Hepatocyte (in vitro differentiated cells): Measurements from ENCODE around the gene TOX4. TPM values are rescaled to one million over a fixed set of nuclear protein-coding genes. Genes with fewer than 3 reads are reported as not detected.
"Not testable (repeated sequence)": the region's sequence is repeated elsewhere in the genome, so short reads cannot be mapped to it uniquely, and the experiment has no call there.

Experiments used
- DNase-seq: peaks from one replicate; pipeline ENCODE4 v3.0.0-alpha.2; 2016; ENCODE audit warnings: low spot score
- H2AFZ ChIP-seq: fragments of 200-600 bp; sonication (generic); 2 replicates; pipeline ENCODE4 v1.6.0; 2016; ENCODE audit warnings: antibody characterized with exemption, mild to moderate bottlenecking
- H3K27ac ChIP-seq: fragments of 200-600 bp; sonication (generic); 2 replicates; pipeline ENCODE4 v1.5.1; 2016; ENCODE audit warnings: mild to moderate bottlenecking
- H3K27me3 ChIP-seq: fragments of 200-600 bp; sonication (generic); 2 replicates; pipeline ENCODE4 v1.6.1; 2016
- H3K36me3 ChIP-seq: fragments of 200-600 bp; sonication (generic); replicated peaks from 2 replicates; pipeline ENCODE4 v1.5.1; 2016; ENCODE audit warnings: low read depth; ENCODE audit not compliant: insufficient read depth
- H3K4me1 ChIP-seq: fragments of 200-600 bp; sonication (generic); 2 replicates; pipeline ENCODE4 v1.5.1; 2016; ENCODE audit warnings: mild to moderate bottlenecking, moderate library complexity; ENCODE audit not compliant: insufficient read depth
- H3K4me2 ChIP-seq: fragments of 200-600 bp; sonication (generic); 2 replicates; pipeline ENCODE4 v1.6.0; 2016
- H3K4me3 ChIP-seq: fragments of 200-600 bp; sonication (generic); 2 replicates; pipeline ENCODE4 v1.5.1; 2016; ENCODE audit warnings: mild to moderate bottlenecking
- H3K79me2 ChIP-seq: fragments of 200-600 bp; sonication (generic); 2 replicates; pipeline ENCODE4 v1.6.0; 2017; ENCODE audit warnings: mild to moderate bottlenecking
- H3K9me2 ChIP-seq: fragments of 200-600 bp; sonication (generic); replicated peaks from 2 replicates; pipeline ENCODE4 v1.6.0; 2017; ENCODE audit warnings: mild to moderate bottlenecking; ENCODE audit not compliant: insufficient read depth
- H3K9me3 ChIP-seq: fragments of 200-600 bp; sonication (generic); 2 replicates; pipeline ENCODE4 v1.5.1; 2016; ENCODE audit warnings: low read depth, mild to moderate bottlenecking
- H4K20me1 ChIP-seq: fragments of 200-600 bp; sonication (generic); 2 replicates; pipeline ENCODE4 v1.6.0; 2016; ENCODE audit warnings: mild to moderate bottlenecking; ENCODE audit not compliant: insufficient read depth, poor library complexity, severe bottlenecking
- CTCF ChIP-seq: fragments of 200-600 bp; sonication (generic); IDR thresholded peaks from 2 replicates; pipeline ENCODE4 v1.5.1; 2016; ENCODE audit warnings: antibody characterized with exemption, mild to moderate bottlenecking; ENCODE audit not compliant: poor library complexity
- EZH2 ChIP-seq: fragments of 200-600 bp; sonication (generic); IDR thresholded peaks from 2 replicates; pipeline ENCODE4 v1.6.1; 2016; ENCODE audit warnings: antibody characterized with exemption, mild to moderate bottlenecking, borderline replicate concordance
- EZH2phosphoT487 ChIP-seq: fragments of 200-600 bp; sonication (generic); IDR thresholded peaks from one replicate; pipeline ENCODE4 v1.6.1; 2018; ENCODE audit warnings: antibody characterized with exemption, mild to moderate bottlenecking, low read depth, moderate library complexity; ENCODE audit not compliant: unreplicated experiment, severe bottlenecking
- WGBS: methylation state at CpG from one replicate; pipeline ENCODE4 v1.1.6; 2016; ENCODE audit warnings: low lambda C conversion rate; ENCODE audit errors: missing lambda C conversion rate; 5-methylcytosine and 5-hydroxymethylcytosine counted together
- polyA plus RNA-seq: library from polyadenylated mRNA; unstranded; fragments of >200 nt; fragmentation: Nextera tagmentation; extraction: Ambion mirVana; gene quantifications from 2 replicates; pipeline ENCODE4 v1.2.1, GENCODE V29; 2016
- total RNA-seq: library from RNA; depleted of rRNA; stranded (reverse); fragments of >200 nt; gene quantifications from 2 replicates; pipeline ENCODE4 v1.2.3, GENCODE V29; 2014

TOX4 gene
- total and polyA plus RNA-seq, 2 experiments from 2014 or later = 42.5 to 55.5 TPM

GRCh38 chr14:21437063-21437901 is 39.7 kb upstream of the TOX4 start:
- DNase-seq = peak; percentile 99

GRCh38 chr14:21440859-21441258 is 36.1 kb upstream of the TOX4 start:
- Histone ChIP-seq H3K27me3 (no peaks in the 10 kb centered on the region), H3K9me3 (no peaks in the 10 kb centered on the region), H3K4me3 (no peak overlapping the region), H4K20me1 (no peaks in the 10 kb centered on the region), H3K36me3 (no peaks in the 10 kb centered on the region), H3K79me2 (peaks cover 84% of the 10 kb centered on the region), H3K4me1 (peaks cover 15% of the 10 kb centered on the region), H3K4me2 (no peak overlapping the region), H2AFZ (no peak overlapping the region), H3K27ac (no peak overlapping the region), H3K9me2 (no peaks in the 10 kb centered on the region)
- no peak for DNase-seq
- no peak for TF ChIP-seq EZH2
- TF ChIP-seq CTCF = no peak
- no peak for TF ChIP-seq EZH2phosphoT487

More at GRCh38 chr14:21437063-21437901, 39.7 kb upstream of the TOX4 start:
- peak overlapping the region; percentile 92 for H3K4me2 ChIP-seq
- no peaks in the 10 kb centered on the region for H3K9me3 ChIP-seq
- peak overlapping the region; percentile 85 for H2AFZ ChIP-seq
- 4% methylated on average over 33 of the region's 33 CpGs for WGBS
- H4K20me1 ChIP-seq = peaks cover 17% of the 10 kb centered on the region
- TF ChIP-seq EZH2 = no peak
- no peaks in the 10 kb centered on the region for H3K36me3 ChIP-seq
- H3K9me2 ChIP-seq = no peaks in the 10 kb centered on the region
- peak overlapping the region; percentile 90 for H3K4me3 ChIP-seq
- H3K27me3 ChIP-seq = no peaks in the 10 kb centered on the region
- H3K79me2 ChIP-seq = peaks cover 90% of the 10 kb centered on the region
- peaks cover 22% of the 10 kb centered on the region for H3K4me1 ChIP-seq
- peak overlapping the region; percentile 93 for H3K27ac ChIP-seq

GRCh38 chr14:21442657-21443056 is 34.3 kb upstream of the TOX4 start:
- not testable (repeated sequence) for DNase-seq, H4K20me1 ChIP-seq, H3K9me3 ChIP-seq, H3K4me3 ChIP-seq, H2AFZ ChIP-seq, H3K4me2 ChIP-seq, H3K9me2 ChIP-seq, H3K36me3 ChIP-seq, H3K4me1 ChIP-seq, H3K27me3 ChIP-seq, H3K27ac ChIP-seq
- H3K79me2 ChIP-seq = peaks cover 91% of the 10 kb centered on the region
- no CpG with 5 or more reads among the region's 1 CpG for WGBS

GRCh38 chr14:21449899-21450216 is 27.1 kb upstream of the TOX4 start:
- Histone ChIP-seq H3K9me3 (no peaks in the 10 kb centered on the region), H2AFZ (no peak overlapping the region), H3K27ac (no peak overlapping the region), H4K20me1 (peaks cover 7% of the 10 kb centered on the region), H3K4me1 (peaks cover 10% of the 10 kb centered on the region), H3K9me2 (no peaks in the 10 kb centered on the region), H3K27me3 (no peaks in the 10 kb centered on the region), H3K4me2 (no peak overlapping the region), H3K79me2 (peaks cover 99% of the 10 kb centered on the region), H3K36me3 (no peaks in the 10 kb centered on the region), H3K4me3 (no peak overlapping the region)
- no peak for TF ChIP-seq EZH2
- TF ChIP-seq EZH2phosphoT487 = no peak
- no peak for TF ChIP-seq CTCF
- WGBS = 100% methylated on average over 1 of the region's 1 CpG
- no peak for DNase-seq
